Ascending aorta (tissue), 2 donors: ENCODE data around the gene MLLT3. TPM values are rescaled to one million over a fixed set of nuclear protein-coding genes. Genes with fewer than 3 reads are reported as not detected.

Experiments
- DNase-seq, 2 donors: peaks; one replicate each; pipeline ENCODE4 v3.0.0-alpha.2; 2019; ENCODE audit warnings: low spot score in 2 of 2
- H3K27ac ChIP-seq, 2 donors: fragments of 200-600 bp; sonication (generic); one replicate each; pipeline ENCODE4 v1.5.1; 2016 to 2017; ENCODE audit warnings: mild to moderate bottlenecking in 1 of 2
- H3K27me3 ChIP-seq: fragments of 200-600 bp; sonication (generic); one replicate; pipeline ENCODE4 v1.5.1; 2017
- H3K36me3 ChIP-seq, 2 donors: fragments of 200-600 bp; sonication (generic); one replicate each; pipeline ENCODE4 v1.5.1; 2016
- H3K4me1 ChIP-seq, 2 donors: fragments of 200-600 bp; sonication (generic); one replicate each; pipeline ENCODE4 v1.5.1; 2016 to 2017; ENCODE audit warnings: mild to moderate bottlenecking in 1 of 2
- H3K4me3 ChIP-seq, 2 donors: fragments of 200-600 bp; sonication (generic); one replicate each; pipeline ENCODE4 v1.5.1; 2016 to 2017; ENCODE audit warnings: mild to moderate bottlenecking in 1 of 2
- H3K9me3 ChIP-seq, 2 donors: fragments of 200-600 bp; sonication (generic); one replicate each; pipeline ENCODE4 v1.5.1; 2016
- intact Hi-C: fragments of 100-400 bp; cut with DNase I; formaldehyde crosslinking; loops from one replicate; pipeline ENCODE4 v1.15.1; 2023
- total RNA-seq: library from RNA; depleted of rRNA; stranded (reverse); fragments of >200 nt; gene quantifications from one replicate; pipeline ENCODE4 v1.1.0, GENCODE V29; 2016
- TF ChIP-seq, protein P1 (sequence below), 3 experiments: fragments of 200-600 bp in 2 of 3; fragments of 450-650 bp in 1 of 3; sonication (generic) in 2 of 3; IDR thresholded peaks; one replicate each; pipeline ENCODE4 v1.5.1; 2016 to 2019; ENCODE audit warnings: antibody characterized with exemption in 3 of 3, mild to moderate bottlenecking in 1 of 3, moderate library complexity in 1 of 3

Gene MLLT3
- total RNA-seq, 1 donor from 2014 or later, result 16.8 TPM

DNA sequence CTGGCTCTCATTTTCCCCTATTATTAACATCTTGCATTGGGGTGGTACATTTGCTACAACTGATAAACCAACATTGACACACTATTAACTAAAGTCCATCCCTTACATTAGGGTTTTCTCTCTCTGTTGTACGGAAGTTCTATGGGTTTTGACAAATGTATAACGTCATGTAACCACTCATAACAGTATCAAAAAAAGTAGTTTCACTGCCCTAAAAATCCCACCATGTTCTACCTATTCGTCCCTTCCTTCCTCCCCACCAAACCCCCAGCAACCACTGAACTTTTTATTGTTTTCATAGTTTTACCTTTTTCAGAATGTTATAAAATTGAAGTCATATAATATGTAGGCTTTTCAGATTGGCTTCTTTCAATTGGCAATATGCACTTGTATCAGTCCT is 40.1 kb downstream of the MLLT3 start:
- DNase-seq, result no peak
- Histone ChIP-seq H3K9me3 (no peaks in the 10 kb centered on the region), H3K27ac (no peak overlapping the region), H3K4me3 (no peak overlapping the region), H3K27me3 (no peaks in the 10 kb centered on the region), H3K36me3 (peaks cover 0 to 4% of the 10 kb centered on the region in 2 donors), H3K4me1 (no peaks in the 10 kb centered on the region)
- intact Hi-C loops, result no loop called here
- TF ChIP-seq, protein P1, sequence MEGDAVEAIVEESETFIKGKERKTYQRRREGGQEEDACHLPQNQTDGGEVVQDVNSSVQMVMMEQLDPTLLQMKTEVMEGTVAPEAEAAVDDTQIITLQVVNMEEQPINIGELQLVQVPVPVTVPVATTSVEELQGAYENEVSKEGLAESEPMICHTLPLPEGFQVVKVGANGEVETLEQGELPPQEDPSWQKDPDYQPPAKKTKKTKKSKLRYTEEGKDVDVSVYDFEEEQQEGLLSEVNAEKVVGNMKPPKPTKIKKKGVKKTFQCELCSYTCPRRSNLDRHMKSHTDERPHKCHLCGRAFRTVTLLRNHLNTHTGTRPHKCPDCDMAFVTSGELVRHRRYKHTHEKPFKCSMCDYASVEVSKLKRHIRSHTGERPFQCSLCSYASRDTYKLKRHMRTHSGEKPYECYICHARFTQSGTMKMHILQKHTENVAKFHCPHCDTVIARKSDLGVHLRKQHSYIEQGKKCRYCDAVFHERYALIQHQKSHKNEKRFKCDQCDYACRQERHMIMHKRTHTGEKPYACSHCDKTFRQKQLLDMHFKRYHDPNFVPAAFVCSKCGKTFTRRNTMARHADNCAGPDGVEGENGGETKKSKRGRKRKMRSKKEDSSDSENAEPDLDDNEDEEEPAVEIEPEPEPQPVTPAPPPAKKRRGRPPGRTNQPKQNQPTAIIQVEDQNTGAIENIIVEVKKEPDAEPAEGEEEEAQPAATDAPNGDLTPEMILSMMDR (IDR thresholded peaks at IDR 0.05), result no peak

GRCh38 chr9:20580673-20581072 is 41.6 kb downstream of the MLLT3 start:
- intact Hi-C loops, result no loop called here
- peaks cover 0 to 4% of the 10 kb centered on the region in 2 donors for H3K36me3 ChIP-seq
- H3K9me3 ChIP-seq, result peaks cover 0 to 7% of the 10 kb centered on the region in 2 donors
- no peaks in the 10 kb centered on the region for H3K4me1 ChIP-seq
- DNase-seq, result no peak
- TF ChIP-seq, protein P1 (IDR thresholded peaks at IDR 0.05), result no peak
- no peak overlapping the region for H3K27ac ChIP-seq
- no peaks in the 10 kb centered on the region for H3K27me3 ChIP-seq
- H3K4me3 ChIP-seq, result no peak overlapping the region

- H3K27me3 ChIP-seq, result no peaks in the 10 kb centered on the region
- H3K4me1 ChIP-seq, result no peaks in the 10 kb centered on the region
- H3K36me3 ChIP-seq, result peaks cover 0 to 4% of the 10 kb centered on the region in 2 donors
- H3K4me3 ChIP-seq, result no peak overlapping the region
- intact Hi-C loops, result no loop called here
- H3K27ac ChIP-seq, result no peak overlapping the region
- TF ChIP-seq, protein P1 (IDR thresholded peaks at IDR 0.05), result no peak
- peaks cover 0 to 14% of the 10 kb centered on the region in 2 donors for H3K9me3 ChIP-seq
- no peak for DNase-seq
These were observed 42.6 kb downstream of the MLLT3 start for GRCh38 chr9:20579524-20580314.

DNA sequence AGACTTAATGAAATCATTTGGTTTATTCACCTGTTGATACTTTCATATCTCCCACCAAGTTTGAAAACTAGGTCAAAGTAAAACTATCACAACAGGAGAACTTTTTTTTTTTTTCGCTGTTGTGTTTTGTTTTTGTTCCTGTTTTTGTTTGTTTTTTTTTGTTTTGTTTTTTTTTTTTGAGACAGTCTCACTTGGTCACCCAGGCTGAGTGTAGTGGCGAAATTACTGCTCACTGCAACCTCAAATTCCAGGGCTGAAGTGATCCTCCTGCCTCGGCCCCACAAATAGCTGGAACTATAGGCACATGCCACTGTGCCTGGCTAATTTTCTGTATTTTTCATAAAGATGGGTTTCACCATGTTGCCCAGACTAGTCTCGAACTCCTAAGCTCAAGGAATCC is 49.3 kb downstream of the MLLT3 start:
- Histone ChIP-seq H3K9me3 (peaks cover 0 to 14% of the 10 kb centered on the region in 2 donors), H3K27me3 (no peaks in the 10 kb centered on the region), H3K4me3 (no peak overlapping the region), H3K27ac (no peak overlapping the region), H3K36me3 (no peaks in the 10 kb centered on the region), H3K4me1 (no peaks in the 10 kb centered on the region)
- DNase-seq, result no peak
- intact Hi-C loops, result no loop called here
- TF ChIP-seq, protein P1 (IDR thresholded peaks at IDR 0.05), result no peak

DNA sequence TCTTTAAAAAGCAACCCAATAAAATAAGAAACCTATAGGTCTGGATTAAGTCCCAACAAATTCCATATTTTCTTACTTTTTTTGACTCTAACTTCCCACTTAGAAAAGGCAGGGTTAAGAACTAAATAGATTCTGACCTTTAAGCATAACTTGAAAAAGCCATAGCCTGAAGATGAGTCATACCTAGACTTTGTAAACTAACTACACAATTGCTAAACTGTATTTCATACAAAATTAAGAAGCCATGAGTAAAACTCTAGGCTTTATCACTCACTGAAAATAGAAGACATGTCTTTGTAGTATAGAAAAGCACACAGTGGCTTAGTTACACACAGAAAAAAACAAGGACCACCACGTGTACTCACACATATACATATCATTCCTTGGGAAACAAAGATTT is 51.5 kb downstream of the MLLT3 start:
- Histone ChIP-seq H3K36me3 (no peaks in the 10 kb centered on the region), H3K27me3 (no peaks in the 10 kb centered on the region), H3K4me1 (no peaks in the 10 kb centered on the region), H3K27ac (no peak overlapping the region), H3K4me3 (no peak overlapping the region), H3K9me3 (peaks cover 0 to 8% of the 10 kb centered on the region in 2 donors)
- no peak for DNase-seq
- intact Hi-C loops, result no loop called here
- TF ChIP-seq, protein P1 (IDR thresholded peaks at IDR 0.05), result no peak
